Stimulated activated CD8-positive, alpha-beta memory T cell treated with anti-CD3 and anti-CD28 coated beads, Interleukin-7, amount 100 ng/mL, for 48 hours (primary cell): ENCODE measurements around the gene FBXW4.

Source experiments
- DNase-seq, 2 donors: peaks; one replicate each; pipeline ENCODE4 v3.0.0-alpha.2; 2020; ENCODE audit warnings: low read depth in 1 of 2; ENCODE audit errors: extremely low read depth in 1 of 2

FBXW4 gene

DNA sequence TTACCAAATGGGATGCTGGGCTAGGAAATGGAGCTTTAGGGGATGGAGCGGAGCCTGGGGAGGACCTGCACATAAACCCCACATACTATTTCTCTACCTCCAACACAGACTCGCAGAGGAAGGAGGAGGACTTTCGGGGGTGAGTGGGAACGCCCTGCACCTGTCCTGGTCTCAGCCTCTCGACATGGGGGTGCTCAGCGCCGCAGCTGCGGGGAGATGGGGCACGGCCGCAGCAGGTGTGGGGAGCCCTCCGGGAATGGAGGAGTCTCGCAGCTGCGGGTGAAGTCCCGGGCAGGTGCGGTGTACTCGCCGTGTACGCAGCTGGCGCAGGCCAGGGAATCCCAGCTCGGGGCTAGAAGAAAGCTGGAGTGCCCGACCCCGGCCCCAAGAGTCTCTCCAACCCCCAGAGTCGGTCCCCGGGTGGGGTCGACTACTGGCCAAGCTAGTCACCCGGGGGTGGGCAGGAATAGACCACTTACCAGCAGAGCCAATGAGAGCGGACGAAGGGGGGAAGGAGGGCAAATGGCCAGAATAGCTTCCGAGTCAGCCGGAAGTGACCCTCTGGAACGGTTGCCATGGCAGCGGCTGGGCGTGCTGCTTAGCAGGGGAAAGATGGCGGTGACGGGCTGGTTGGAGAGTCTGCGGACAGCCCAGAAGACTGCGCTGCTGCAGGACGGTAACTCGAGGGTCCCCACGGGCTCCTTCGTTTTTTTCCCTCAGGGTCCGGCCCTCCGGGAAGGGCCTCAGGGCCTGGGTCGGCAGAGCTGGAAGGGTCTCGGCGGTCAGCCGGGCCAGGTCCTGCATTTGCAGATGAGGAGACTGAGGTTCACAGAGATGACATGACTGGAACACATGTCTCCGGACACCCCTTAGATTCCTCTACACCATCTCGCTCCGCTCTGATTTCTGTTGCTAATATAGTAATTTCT, 107.0 kb downstream of the FBXW4 start, which contains the start of the genes DPCD and POLL:
Gene DPCD, plus strand, starts transcription at position 597 of the 929 bp plus-strand sequence. Its CDS starts 16 bp downstream, at position 613.
Gene POLL, minus strand, starts transcription at position 533 of the 929 bp plus-strand sequence. CDS start 897 bp downstream, outside the sequence.
- DNase-seq: peak; percentile 81 to 94

DNA sequence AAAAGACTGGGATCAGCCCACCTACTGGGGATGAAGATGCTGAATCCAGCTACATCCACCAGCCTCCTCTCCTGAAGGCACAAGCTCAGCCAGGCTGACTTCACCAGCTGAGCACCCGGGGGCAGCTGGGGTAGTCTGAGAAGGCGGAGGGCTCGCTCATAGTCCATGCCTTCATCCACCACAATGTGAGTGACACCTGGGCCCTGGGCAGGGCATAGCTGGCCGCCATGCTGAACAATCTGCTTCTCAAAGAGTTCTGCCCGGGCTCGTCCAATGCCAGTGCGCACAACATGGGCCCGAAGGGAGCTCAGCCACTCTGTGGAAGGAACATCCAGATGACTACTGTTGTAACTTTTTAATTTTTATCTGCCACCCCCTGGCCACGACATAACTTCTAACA, 109.1 kb downstream of the FBXW4 start:
- no peak for DNase-seq

DNA sequence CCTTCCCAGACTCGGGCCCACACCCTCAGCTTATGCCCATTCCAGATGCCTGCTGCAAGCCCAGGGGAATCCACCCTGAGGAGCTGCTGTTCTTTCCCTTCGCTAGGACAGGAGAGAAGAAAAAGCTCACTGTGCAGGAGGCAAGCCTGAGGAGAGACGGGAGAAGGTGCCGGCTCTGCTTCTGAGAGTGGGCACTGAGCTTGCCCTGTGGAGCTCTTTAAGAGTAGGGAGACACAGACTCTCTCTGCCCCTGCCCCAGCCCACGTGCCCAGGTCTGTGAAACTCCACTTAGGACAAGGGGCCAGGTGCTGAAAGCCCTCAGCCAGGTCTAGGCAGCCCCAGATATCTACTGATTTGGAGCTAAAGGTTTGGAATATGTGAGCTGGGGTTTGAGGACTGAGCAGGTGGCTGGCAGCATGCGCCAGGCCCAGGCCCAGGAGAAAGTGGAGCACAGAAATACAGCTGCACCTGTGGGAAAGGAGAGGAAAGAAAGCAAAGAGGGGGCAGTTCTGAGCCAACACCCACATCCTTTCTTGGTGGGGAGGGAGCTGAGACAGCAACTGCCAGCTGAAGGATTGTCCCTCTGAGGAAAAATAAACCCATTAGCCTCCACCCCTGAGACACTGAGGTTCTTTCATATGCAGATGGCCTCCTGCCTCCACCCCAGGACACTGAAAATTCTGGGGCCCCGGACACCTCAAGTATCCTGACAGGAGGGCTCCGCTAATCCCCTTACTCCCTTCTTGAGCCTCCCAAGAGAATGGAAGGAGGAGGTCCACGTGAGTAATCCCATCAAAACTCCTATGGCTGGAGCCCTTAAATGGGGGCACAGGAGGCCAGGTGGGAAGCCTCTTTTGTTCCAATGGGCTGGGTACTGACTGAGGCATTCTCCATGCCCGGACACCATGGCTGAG, 114.2 kb downstream of the FBXW4 start:
- DNase-seq: no peak

DNA sequence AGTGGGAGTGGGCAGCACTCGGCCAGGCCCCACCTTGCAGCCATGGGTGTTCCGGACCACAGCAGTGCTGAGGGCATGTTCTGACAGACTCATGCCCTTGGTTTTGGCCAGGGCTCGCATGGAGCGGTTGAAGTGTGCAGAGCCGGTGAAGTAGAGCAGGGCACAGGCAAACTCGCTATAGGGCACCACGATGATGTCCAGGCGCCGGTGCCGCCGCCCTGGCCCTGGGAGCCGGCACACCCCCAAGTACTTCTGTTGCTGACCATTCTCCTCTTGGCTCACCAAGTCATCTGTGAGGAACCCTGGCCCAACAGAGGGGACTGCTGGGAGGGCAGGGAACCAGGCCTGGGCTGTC, 115.5 kb downstream of the FBXW4 start:
- DNase-seq: no peak

DNA sequence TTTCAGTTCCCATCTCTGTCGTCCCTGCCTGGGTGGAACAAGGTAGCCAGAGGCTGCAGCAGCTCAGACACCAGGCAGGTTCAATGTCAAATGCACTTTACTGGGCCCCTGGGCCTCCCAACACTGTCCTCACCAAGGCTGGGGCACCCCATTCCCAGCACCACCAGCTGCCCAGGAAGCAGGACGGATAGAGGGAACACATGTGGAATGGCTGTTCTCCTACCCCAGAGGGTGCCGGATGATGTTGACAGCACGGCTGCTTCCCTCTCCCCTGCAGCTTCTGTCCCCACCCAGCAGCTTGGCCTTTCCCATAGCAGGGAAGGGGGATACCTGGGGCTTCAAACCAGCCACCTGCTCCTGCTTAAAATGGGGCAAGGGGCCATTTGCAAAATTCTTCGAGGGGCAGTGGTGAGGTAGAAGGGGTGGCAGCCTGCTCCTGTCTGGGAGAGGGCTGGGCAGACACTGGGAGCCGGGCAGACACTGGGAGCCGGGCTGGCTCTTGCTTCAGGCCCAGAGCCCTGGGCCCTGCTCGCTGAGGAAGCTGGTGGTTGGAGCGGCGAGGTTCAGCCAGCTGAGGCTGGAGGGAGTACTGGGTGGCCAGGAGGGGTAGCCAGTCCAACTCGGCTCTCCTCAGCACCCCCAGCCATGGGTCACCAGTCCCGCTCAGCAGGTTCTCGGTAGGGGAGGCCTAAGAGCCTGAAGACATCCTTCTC, 116.0 kb downstream of the FBXW4 start:
- DNase-seq: no peak

DNA sequence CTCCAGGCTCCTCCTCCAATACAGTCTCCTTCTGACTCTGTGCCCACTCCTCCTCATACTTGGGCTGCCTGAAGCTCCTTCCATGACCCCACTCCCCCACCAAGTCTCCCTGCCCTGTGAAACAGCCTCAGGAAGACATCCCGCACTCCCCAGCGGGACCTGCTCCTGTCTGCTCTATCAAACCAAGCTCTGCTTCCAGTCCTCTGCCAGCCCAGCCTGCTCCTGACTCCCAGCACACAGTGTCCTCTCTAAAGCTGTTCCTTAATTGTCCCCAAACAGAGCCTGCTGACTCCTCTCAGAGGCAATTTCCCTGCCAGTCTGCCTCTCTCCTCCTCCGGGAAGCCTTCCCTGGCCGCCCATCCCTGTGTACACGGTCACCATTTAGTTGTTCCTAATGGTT, 116.8 kb downstream of the FBXW4 start:
- no peak for DNase-seq

DNA sequence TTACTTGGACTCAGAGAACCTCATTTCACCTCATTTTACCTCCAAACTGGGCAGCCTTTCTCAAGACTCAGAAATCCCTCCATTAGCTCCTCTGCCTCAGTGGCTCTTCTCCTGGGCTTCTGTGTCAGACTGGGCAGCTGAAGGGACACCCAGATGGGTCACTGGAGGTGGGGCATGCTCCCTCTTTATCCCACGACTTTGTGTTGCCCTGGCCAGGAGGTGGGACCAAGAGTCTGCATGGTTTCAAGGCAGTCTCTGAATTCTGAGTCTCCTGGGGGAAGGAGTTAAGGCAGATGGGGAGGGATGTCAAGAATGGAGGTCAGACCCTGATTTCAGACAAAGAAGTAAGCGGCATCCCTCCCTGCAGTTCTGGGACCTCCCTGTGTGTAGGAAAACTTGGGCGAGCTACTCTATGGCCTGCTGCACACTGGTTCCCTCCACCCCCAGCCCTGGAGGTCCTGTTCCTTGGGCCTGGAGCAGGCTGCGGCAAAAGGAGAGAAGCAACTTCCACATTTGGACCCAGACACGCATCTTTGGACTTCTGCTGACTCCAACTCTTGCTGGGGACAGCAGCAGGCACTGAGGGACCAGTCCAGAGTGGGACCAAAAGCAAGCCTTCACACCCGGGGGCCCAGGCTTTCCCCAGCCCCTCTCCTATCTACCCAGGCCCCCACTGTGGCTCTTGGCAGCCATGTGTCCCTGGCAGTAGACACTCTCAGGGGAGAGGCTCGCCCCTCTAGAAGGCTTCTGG, 117.7 kb downstream of the FBXW4 start:
- no peak for DNase-seq

DNA sequence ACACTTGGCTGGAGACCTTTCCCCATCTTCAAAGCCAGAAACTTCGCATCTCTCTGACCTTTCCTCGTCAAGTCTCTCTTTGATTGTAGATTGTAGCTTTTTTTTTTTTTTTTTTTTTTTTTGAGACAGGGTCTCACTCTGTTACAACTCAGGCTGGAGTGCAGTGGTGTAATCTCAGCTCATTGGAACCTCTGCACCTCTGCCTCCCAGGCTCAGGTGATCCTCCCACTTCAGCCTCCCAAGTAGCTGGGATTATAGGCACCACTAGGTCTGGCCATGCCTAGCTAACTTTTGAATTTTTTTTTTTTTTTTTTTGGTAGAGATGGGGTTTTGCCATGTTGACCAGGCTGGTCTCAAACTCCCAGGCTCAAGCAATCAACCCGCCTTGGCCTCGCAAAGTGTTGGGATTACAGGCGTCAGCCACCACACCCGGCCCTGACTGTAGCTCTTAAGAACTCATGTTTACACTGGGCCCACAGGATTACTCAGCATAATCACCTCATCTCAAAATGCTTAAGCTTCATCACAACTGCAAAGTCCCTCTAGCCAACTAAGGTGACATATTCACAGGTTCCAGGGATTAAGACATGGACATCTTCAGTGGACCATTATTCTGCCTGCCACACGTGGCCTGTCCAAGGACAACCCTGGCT, 118.6 kb downstream of the FBXW4 start:
- DNase-seq: no peak

DNA sequence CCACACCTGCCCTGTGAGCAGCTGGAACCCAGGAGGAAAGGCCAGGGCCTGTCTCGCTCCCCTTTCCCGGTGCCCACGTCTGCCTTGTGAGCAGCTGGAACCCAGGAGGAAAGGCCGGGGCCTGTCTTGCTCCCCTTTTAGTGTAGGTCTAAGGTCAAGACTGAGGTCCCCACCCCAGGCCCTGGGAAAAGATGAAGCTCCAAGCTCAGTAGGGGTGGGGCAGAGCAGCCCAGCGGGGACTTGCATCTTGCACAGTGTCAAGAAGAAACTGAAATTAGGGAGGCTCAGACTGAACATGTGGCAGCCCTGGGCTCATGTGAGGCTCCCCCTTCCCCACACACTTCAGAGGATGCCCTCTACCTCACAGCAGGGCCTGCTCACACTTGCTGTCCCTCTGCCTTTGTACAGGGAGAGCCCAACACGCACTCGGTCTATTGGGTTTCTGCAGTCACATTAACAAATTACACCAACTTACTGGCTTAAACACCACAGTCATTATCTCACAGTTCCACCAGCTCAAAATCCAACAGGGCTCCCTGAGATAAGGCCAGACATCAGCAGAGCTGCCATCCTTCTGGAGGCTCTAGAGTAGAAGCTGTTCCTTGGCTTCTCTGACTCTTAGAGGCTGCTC, 119.3 kb downstream of the FBXW4 start:
- no peak for DNase-seq

DNA sequence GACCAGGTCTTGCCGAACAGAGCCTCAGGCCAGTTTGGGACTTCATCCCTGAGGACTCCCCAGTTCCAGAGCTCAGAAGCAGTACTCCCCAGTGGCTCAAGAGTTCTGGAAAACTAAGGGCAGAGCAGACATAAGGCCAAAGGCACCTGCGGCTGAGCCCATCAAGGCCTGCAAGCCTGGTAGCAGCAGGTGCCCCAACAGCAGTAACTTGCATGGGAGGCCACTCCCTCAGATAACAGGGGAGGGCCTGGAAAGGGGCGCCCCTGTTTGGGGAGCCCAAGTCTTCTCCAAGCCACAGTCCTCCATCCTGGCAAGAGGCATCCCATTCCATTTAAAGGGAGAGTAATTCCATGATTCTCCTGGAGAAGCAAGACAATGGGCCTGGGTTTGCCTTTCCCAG, 119.9 kb downstream of the FBXW4 start:
- DNase-seq: no peak

DNA sequence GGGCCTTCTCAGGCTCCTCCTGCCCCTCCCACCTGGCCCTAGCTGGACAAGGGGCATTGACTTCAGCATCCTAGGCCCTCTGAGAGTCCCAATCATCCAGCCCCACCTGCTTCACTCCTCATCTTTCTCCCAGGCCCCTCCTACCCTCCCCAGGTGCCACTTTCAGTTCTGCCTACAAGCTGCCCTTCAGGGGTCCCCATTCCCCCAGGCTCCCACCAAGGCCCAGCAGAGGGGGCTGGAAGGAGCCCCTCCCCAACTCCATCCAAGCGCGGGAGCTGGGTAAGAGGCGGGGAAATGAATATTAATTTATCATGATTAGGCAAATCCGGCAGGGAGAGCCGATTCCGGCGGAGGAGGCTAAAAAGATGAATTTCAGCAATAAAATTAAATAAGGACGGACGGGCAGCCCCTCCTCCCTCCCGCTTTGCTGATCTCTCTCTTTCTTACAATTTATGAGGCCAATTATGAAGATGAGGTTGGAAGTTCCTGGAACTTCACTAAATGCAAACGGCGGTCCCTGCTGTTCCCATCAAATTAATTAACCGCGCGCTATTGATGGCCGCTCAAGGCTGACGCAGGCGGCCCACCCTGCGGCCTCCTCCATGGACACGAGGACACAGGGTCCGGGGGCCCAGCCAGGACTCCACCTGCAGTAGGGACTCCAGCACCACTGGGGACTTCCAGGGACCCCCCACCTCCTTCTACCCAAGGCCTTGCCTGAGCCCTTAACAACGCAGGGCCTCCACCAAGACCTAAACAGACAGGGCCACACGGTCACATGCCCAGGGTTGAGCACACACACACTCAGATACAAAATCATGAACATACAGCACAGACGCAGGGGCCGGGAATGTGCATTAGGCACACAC, 120.9 kb downstream of the FBXW4 start:
- no peak for DNase-seq

DNA sequence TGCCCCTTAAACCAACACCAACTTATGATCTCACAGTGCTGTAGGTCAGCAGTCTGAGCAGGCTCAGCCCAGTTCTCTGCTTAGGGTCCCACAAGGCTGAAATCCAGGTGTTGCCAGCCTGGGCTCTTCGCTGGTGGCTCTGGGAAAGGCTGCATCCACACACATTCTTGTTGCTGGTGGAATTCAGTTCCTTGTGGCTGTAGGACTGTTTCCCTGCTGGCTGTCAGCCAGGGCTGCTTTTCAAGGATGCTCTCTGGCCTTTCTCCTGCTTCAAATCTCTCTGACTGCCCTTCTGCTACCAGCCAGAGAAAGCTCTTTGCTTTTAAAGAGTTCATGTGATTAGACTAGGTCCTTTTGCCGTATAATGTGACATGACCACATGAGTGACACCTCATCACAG, 122.2 kb downstream of the FBXW4 start:
- no peak for DNase-seq

DNA sequence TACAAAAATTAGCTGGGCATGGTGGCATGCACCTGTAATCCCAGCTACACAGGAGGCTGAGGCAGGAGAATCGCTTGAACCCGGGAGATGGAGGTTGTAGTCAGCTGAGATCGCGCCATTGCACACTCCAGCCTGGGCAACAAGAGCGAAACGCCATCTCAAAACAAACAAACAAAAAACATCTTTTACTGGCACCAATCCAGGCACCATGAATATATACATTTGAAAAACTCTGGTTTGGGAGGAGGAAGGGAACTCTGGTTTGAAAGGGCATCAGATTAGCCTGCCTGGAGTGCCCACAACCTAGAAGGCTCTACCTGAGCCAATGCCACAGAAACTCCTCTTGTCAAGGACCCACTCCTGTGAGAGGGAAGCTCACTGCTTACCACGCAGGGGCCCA, 122.8 kb downstream of the FBXW4 start:
- DNase-seq: no peak

DNA sequence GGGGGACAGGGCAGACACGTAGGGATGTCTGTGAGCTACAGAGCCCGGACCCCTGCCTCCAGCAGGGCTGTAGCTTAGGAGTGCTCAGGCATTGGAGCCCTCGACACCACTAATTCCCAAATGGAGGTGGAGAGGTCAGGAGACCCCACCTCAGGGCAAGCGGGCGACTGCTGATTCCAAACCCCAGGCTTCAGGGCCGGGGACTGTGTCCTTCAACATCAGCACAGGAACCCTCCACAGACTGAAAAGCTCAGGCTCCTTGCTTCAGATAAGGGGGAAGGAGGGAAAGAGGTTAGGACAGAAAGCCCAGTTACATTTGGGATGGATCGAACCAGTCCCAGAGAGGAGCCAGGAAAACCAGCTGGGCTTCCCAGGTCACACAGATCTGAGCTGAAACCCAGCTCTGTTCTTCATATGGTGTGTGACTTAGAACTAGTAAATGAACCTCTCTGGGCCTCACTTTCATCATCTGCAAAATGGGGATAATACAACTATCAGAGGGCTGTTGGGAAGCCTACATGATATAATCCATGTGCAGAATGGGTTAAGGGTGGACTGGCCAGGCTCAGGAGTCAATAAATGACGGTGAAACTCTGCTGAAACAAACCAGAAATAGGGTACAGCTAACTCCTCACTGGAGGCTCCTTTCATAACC, 123.6 kb downstream of the FBXW4 start:
- DNase-seq: no peak

DNA sequence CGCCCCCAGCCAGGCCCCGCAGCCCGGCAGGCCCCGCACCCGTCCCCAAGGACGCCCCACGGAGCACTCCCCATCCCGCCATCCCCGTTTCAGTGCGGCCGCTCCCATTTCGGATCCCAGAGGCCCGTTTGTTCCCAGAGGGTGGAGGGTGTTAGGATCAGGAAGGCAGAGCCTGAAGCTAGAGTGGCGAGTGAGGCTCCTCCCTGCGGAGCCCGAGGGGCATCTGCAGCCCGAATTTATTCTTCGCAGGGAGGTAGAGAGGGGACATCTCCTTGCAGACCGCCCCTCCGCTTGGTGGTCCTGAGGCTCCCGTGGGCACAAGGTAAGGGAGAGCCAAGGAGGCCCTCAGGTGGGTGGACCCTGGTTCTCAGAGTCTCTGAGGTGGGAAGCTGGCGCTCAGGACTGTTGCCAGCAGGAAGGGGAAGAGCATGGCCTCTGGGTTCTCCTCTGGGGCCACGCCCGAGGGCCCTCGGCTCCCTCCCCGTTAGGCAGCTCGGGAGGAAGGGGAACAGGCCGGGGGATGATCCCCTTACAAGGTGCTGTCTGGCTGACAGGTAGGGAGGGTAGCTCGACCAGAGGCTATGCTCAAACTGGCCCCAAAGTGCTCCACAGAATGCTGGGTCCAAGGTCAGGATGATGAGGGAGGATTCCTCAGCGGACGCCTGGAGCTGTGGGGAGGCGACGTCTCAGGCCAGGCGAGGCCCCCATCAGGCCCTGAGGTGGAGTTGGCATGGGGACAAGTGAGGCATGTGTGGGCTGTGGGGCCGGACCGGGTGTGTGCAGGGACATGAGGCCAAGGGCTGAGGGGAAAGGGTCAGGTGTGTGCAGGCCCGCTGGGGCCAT, 124.3 kb downstream of the FBXW4 start:
- no peak for DNase-seq

DNA sequence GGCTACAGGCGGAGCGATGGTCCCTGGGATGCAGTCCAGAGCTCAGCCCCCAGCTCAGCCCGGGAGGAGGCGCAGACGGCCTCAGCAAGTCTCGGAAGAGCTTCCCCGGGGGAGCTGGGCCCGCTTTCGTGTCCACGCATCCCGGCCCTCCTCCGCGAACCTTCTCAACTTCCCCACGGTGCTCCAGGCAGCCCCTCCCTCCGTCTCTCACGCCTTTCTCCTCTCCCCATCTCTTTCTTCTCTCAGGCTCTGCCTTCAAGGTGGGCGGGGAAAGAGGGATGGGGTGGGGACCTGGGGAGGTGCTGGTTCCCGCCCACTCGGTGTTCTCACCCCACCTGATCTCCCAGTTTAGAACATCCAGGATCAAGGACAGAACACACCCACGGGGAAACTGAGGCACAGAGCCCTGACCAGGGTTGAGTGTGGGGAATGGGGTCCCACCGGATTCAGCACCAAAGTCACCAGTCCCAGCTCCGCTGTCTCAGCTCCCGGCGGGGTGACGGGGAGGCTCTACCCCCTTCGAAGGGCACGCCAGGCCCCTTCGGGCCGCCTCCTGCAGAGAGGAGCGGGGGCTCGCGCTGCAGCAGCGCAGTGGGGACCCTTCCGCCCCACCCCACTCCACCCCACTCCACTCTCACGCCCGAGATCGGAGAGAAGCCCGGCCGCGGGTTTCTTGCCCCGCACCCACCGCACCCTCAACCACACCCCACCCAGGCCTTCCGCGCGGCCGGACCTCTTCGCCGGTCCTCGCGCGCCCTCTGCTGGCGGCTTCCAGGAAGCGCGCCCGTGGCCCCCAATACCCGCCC, 125.1 kb downstream of the FBXW4 start:
- DNase-seq: peak; percentile 54 to 58
